HG03095 (cell line): ENCODE data around the gene KPTN.
A peak's percentile ranks its signal among the peaks of the same experiment; 100 is the strongest.

ENCODE experiments used
- ATAC-seq: cut with Tn5 transposase; IDR thresholded peaks from one replicate; pipeline ENCODE4 v1.9.1; 2021; ENCODE audit warnings: moderate library complexity; ENCODE audit not compliant: unreplicated experiment

The KPTN gene

GRCh38 chr19:47483800-47484690 is at the start of gene KPTN:
Gene KPTN (minus strand): TSS chr19:47484219. CDS start chr19:47484160, 59 bp downstream.
- ATAC-seq: peak; percentile 50

- no peak for ATAC-seq
These were observed 47.8 kb upstream of the KPTN start for GRCh38 chr19:47531640-47532387.

- no peak for ATAC-seq
These were observed 45.2 kb upstream of the KPTN start for GRCh38 chr19:47529018-47529742.

- no peak for ATAC-seq
These were observed 42.8 kb upstream of the KPTN start for GRCh38 chr19:47526798-47527197.

- ATAC-seq: no peak
These were observed 39.5 kb upstream of the KPTN start for GRCh38 chr19:47523473-47523872.

GRCh38 chr19:47521473-47522180 is 37.6 kb upstream of the KPTN start:
- no peak for ATAC-seq

- ATAC-seq: no peak
These were observed 36.8 kb upstream of the KPTN start for GRCh38 chr19:47520839-47521238.

- ATAC-seq: no peak
These were observed 36.4 kb upstream of the KPTN start for GRCh38 chr19:47520343-47520806.

GRCh38 chr19:47518854-47519253 is 34.8 kb upstream of the KPTN start:
- no peak for ATAC-seq

GRCh38 chr19:47518139-47518538 is 34.1 kb upstream of the KPTN start:
- peak; percentile 44 for ATAC-seq

GRCh38 chr19:47514869-47515588 is 31.0 kb upstream of the KPTN start, which contains the start of gene NAPA:
Gene NAPA (minus strand): TSS chr19:47515063. CDS start chr19:47514940, 123 bp downstream.
- ATAC-seq: peak; percentile 73

- ATAC-seq: peak; percentile 6
These were observed 30.3 kb upstream of the KPTN start for GRCh38 chr19:47514151-47514868.

GRCh38 chr19:47512948-47513319 is 28.9 kb upstream of the KPTN start:
- no peak for ATAC-seq

- ATAC-seq: no peak
These were observed 28.3 kb upstream of the KPTN start for GRCh38 chr19:47512183-47512947.

GRCh38 chr19:47511681-47512080 is 27.7 kb upstream of the KPTN start:
- no peak for ATAC-seq

GRCh38 chr19:47511128-47511517 is 27.1 kb upstream of the KPTN start:
- no peak for ATAC-seq

GRCh38 chr19:47510516-47511127 is 26.6 kb upstream of the KPTN start:
- ATAC-seq: no peak

- ATAC-seq: no peak
These were observed 26.0 kb upstream of the KPTN start for GRCh38 chr19:47509973-47510372.
